H1 (cell line): ENCODE data around the gene EEF1AKMT3. TPM values are rescaled to one million over a fixed set of nuclear protein-coding genes. Genes with fewer than 3 reads are reported as not detected.

ENCODE experiments used
- CTCF ChIA-PET: fragments of 300-600 bp; sonication (Branson Sonifier 250); formaldehyde crosslinking; loops from one replicate; lab custom pipeline; 2021; ENCODE audit not compliant: partially characterized antibody; lab: Charles Lee
- POLR2A ChIA-PET: fragments of 300-600 bp; sonication (Branson Sonifier 250); formaldehyde crosslinking; loops from one replicate; lab custom pipeline; 2021; ENCODE audit warnings: inconsistent platforms; ENCODE audit not compliant: partially characterized antibody; lab: Charles Lee
- DNase-seq, 2 experiments: peaks; one replicate each; pipeline versions ENCODE4 v3.0.0 to v3.0.0-alpha.2; 2010 to 2022; ENCODE audit warnings: low spot score in 2 of 2, low read depth in 1 of 2, mixed read lengths in 1 of 2
- FAIRE-seq: peaks from 2 replicates; lab custom pipeline; 2011; peaks lifted over from hg19 to GRCh38; lab: Jason Lieb, UNC
- H2AFZ ChIP-seq: 2 replicates; pipeline ENCODE4 v1.8.1; 2012; ENCODE audit warnings: low read length, inconsistent platforms
- H2AK5ac ChIP-seq: 2 replicates; pipeline ENCODE4 v1.6.1; 2013; ENCODE audit warnings: low read depth, low read length
- H2BK120ac ChIP-seq: replicated peaks from 2 replicates; pipeline ENCODE3; 2013; ENCODE audit warnings: low read depth, low read length, inconsistent platforms
- H2BK12ac ChIP-seq: 2 replicates; pipeline ENCODE4 v1.6.1; 2013; ENCODE audit warnings: low read depth, low read length
- H2BK15ac ChIP-seq: 2 replicates; pipeline ENCODE4 v1.6.1; 2013; ENCODE audit warnings: low read length
- H2BK20ac ChIP-seq: 2 replicates; pipeline ENCODE4 v1.6.1; 2013; ENCODE audit warnings: low read length
- H2BK5ac ChIP-seq: 2 replicates; pipeline ENCODE4 v1.6.1; 2013; ENCODE audit warnings: low read depth, low read length
- H3K14ac ChIP-seq: 2 replicates; pipeline ENCODE4 v1.6.1; 2013; ENCODE audit warnings: inconsistent platforms; ENCODE audit not compliant: insufficient read length
- H3K18ac ChIP-seq: 2 replicates; pipeline ENCODE4 v1.6.1; 2013; ENCODE audit warnings: low read length; ENCODE audit errors: extremely low read depth
- H3K23ac ChIP-seq: 2 replicates; pipeline ENCODE4 v1.6.1; 2013; ENCODE audit warnings: inconsistent platforms; ENCODE audit not compliant: insufficient read length
- H3K23me2 ChIP-seq: 2 replicates; pipeline ENCODE4 v1.6.1; 2013; ENCODE audit warnings: low read depth, low read length
- H3K27ac ChIP-seq: 2 replicates; pipeline ENCODE4 v1.6.1; 2011; ENCODE audit warnings: low read depth, low read length, inconsistent platforms
- H3K27me3 ChIP-seq, 4 experiments: replicated peaks in 1 of 4; 1 replicate in 1 of 4; 2 replicates in 3 of 4; pipeline versions ENCODE4 v1.6.1 to v1.8.1; 2011 to 2013; ENCODE audit warnings: low read length in 3 of 4, mild to moderate bottlenecking in 3 of 4, inconsistent platforms in 2 of 4, mixed read lengths in 2 of 4, moderate library complexity in 1 of 4; ENCODE audit not compliant: control insufficient read depth in 3 of 4, insufficient read depth in 3 of 4; ENCODE audit errors: extremely low read depth in 1 of 4
- H3K36me3 ChIP-seq, 4 experiments: 2 replicates each; pipeline versions ENCODE4 v1.6.1 to v1.8.1; 2011 to 2013; ENCODE audit warnings: mild to moderate bottlenecking in 4 of 4, low read length in 3 of 4, moderate library complexity in 2 of 4, control low read depth in 1 of 4, inconsistent platforms in 1 of 4; ENCODE audit not compliant: insufficient read depth in 4 of 4, control insufficient read depth in 2 of 4
- H3K4ac ChIP-seq: replicated peaks from 2 replicates; pipeline ENCODE3; 2013; ENCODE audit warnings: low read length, low read depth, mixed read lengths, inconsistent platforms; ENCODE audit not compliant: insufficient read length
- H3K4me1 ChIP-seq, 4 experiments: replicated peaks in 1 of 4; 1 replicate in 1 of 4; 2 replicates in 3 of 4; pipeline versions ENCODE4 v1.6.1 to v1.8.1; 2011 to 2013; ENCODE audit warnings: low read length in 3 of 4, inconsistent platforms in 2 of 4, mixed read lengths in 1 of 4; ENCODE audit not compliant: insufficient read depth in 4 of 4, control insufficient read depth in 3 of 4
- H3K4me2 ChIP-seq, 2 experiments: 2 replicates each; pipeline versions ENCODE4 v1.6.1 to v1.8.1; 2011 to 2013; ENCODE audit warnings: low read depth in 2 of 2, low read length in 2 of 2, control low read depth in 1 of 2, inconsistent platforms in 1 of 2, mild to moderate bottlenecking in 1 of 2; ENCODE audit not compliant: insufficient read depth in 1 of 2
- H3K4me3 ChIP-seq, 4 experiments: fragments of 200-600, 300-600 bp in 1 of 4; sonication (generic), shearing (Covaris generic), sonication (Bioruptor Twin) in 1 of 4; 2 replicates each; pipeline versions ENCODE4 v1.5.1 to v1.8.1; 2011 to 2016; ENCODE audit warnings: low read length in 4 of 4, low read depth in 3 of 4, control low read depth in 2 of 4, inconsistent platforms in 2 of 4, mild to moderate bottlenecking in 2 of 4, mixed read lengths in 1 of 4, moderate library complexity in 1 of 4; ENCODE audit not compliant: insufficient read depth in 2 of 4; ENCODE audit errors: extremely low read depth in 1 of 4
- H3K56ac ChIP-seq: replicated peaks from 2 replicates; pipeline ENCODE3; 2013; ENCODE audit warnings: low read depth, mild to moderate bottlenecking, mixed read lengths, low read length, inconsistent platforms; ENCODE audit not compliant: insufficient read length
- H3K79me1 ChIP-seq: 2 replicates; pipeline ENCODE4 v1.6.1; 2013; ENCODE audit warnings: low read depth, low read length, control low read depth
- H3K79me2 ChIP-seq, 2 experiments: 2 replicates each; pipeline versions ENCODE4 v1.6.1 to v1.8.1; 2012 to 2013; ENCODE audit warnings: low read length in 2 of 2, mild to moderate bottlenecking in 2 of 2, inconsistent platforms in 1 of 2; ENCODE audit not compliant: insufficient read depth in 2 of 2, control insufficient read depth in 1 of 2
- H3K9ac ChIP-seq, 4 experiments: replicated peaks in 1 of 4; 1 replicate in 1 of 4; 2 replicates in 3 of 4; pipeline versions ENCODE4 v1.6.1 to v1.8.1; 2011 to 2013; ENCODE audit warnings: low read depth in 3 of 4, low read length in 3 of 4, control low read depth in 2 of 4, mild to moderate bottlenecking in 2 of 4, moderate library complexity in 2 of 4, inconsistent platforms in 1 of 4; ENCODE audit errors: extremely low read depth in 1 of 4
- H3K9me3 ChIP-seq, 2 experiments: 2 replicates each; pipeline versions ENCODE4 v1.6.1 to v1.8.1; 2012 to 2013; ENCODE audit warnings: mild to moderate bottlenecking in 2 of 2, moderate library complexity in 2 of 2, control low read depth in 1 of 2, inconsistent platforms in 1 of 2, low read depth in 1 of 2, low read length in 1 of 2, mixed read lengths in 1 of 2; ENCODE audit not compliant: insufficient read depth in 2 of 2
- H4K20me1 ChIP-seq, 2 experiments: replicated peaks in 1 of 2; 2 replicates each; pipeline versions ENCODE3 to v1.8.1; 2011 to 2013; ENCODE audit warnings: inconsistent platforms in 2 of 2, low read length in 2 of 2, mild to moderate bottlenecking in 1 of 2; ENCODE audit not compliant: insufficient read depth in 2 of 2, control insufficient read depth in 1 of 2
- H4K5ac ChIP-seq: 2 replicates; pipeline ENCODE4 v1.6.1; 2013; ENCODE audit warnings: low read length, low read depth, mixed read lengths, inconsistent platforms; ENCODE audit not compliant: insufficient read length
- H4K8ac ChIP-seq: 2 replicates; pipeline ENCODE4 v1.8.0; 2013; ENCODE audit warnings: mild to moderate bottlenecking, moderate library complexity, low read length, inconsistent platforms; ENCODE audit not compliant: insufficient read depth; ENCODE audit errors: extremely low read depth
- H4K91ac ChIP-seq: replicated peaks from 2 replicates; pipeline ENCODE3; 2013; ENCODE audit warnings: low read length, mixed read lengths, inconsistent platforms; ENCODE audit not compliant: insufficient read length
- CBX5 ChIP-seq: fragments of 300-800, 300-1000 bp; sonication (generic); IDR thresholded peaks from 2 replicates; pipeline ENCODE4 v1.7.1; 2016; ENCODE audit warnings: antibody characterized with exemption, low read length, low read depth
- CHD2 ChIP-seq: IDR thresholded peaks from 2 replicates; pipeline ENCODE4 v1.6.1; 2012; ENCODE audit warnings: low read length, improper control_type of control experiment
- PHF8 ChIP-seq: fragments of 200-600 bp; sonication (generic); conservative IDR thresholded peaks from 2 replicates; pipeline ENCODE4 v1.7.1; 2012; ENCODE audit warnings: low read depth, mild to moderate bottlenecking, inconsistent platforms, low read length, moderate library complexity
- POLR2AphosphoS5 ChIP-seq: IDR thresholded peaks from 2 replicates; pipeline ENCODE4 v1.6.1; 2011; ENCODE audit warnings: low read depth, low read length
- RFX5 ChIP-seq: IDR thresholded peaks from 2 replicates; pipeline ENCODE4 v1.6.1; 2011; ENCODE audit warnings: low read depth, low read length, improper control_type of control experiment, borderline replicate concordance
- WGBS, 2 experiments: shearing (Covaris generic) in 1 of 2; methylation state at CpG; one replicate each; pipeline versions ENCODE4 v1.1.6 to v1.1.7; 2013 to 2015; ENCODE audit warnings: low lambda C conversion rate in 2 of 2, mixed read lengths in 2 of 2, inconsistent platforms in 1 of 2, low coverage in 1 of 2, missing lambda C conversion rate in 1 of 2; ENCODE audit not compliant: insufficient replicate concordance in 2 of 2, insufficient coverage in 1 of 2, insufficient read length in 1 of 2; ENCODE audit errors: extremely low coverage in 1 of 2, missing lambda C conversion rate in 1 of 2; 5-methylcytosine and 5-hydroxymethylcytosine counted together
- polyA plus RNA-seq, 7 experiments: library from polyadenylated mRNA; depleted of rRNA in 3 of 7; stranded (reverse) in 5 of 7; unstranded in 2 of 7; fragments of >200 nt in 5 of 7; fragments of 200-250 nt in 2 of 7; gene quantifications; 1 replicate in 5 of 7; 2 replicates in 1 of 7; 4 replicates in 1 of 7; pipeline versions ENCODE4 v1.2.1 to v1.2.3, GENCODE V29; 2011 to 2013; ENCODE audit warnings: missing spikeins in 2 of 7, mixed read lengths in 2 of 7
- total RNA-seq: library from RNA; stranded (reverse); fragmentation: NEBNext Ultra II Directional; extraction: Animal tissue kit (Norgen Biotek cat#: 25700); gene quantifications from 2 replicates; pipeline ENCODE4 v1.2.1, GENCODE V29; 2021

Gene EEF1AKMT3
- total and polyA plus RNA-seq, 2 of the 8 experiments (the other 6 are each of a cell fraction or from before 2014, with no cell fraction given): 3.1 to 4.4 TPM

DNA sequence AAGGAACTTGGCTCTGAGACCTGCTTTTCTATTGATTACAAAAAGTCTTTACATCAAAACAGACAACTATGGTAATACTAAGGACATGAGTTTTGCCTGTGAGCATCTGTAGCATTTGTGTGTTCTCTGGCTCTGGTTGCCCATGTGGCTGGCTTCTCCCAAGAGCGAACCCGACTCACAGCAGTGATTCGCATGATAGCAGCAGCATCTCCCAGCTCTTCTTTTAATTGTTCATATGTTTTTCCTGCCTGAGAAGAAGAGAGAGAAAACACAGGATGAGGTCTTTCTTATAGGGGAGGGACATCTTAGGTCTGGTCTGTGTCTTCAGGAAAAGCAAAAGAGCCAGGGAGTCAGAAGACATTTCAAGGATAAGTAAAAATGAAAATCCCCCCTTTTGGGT, 28.6 kb downstream of the EEF1AKMT3 start:
- no peak for TF ChIP-seq CBX5
- no peak for TF ChIP-seq PHF8
- no peak for TF ChIP-seq POLR2AphosphoS5
- no peak for TF ChIP-seq RFX5
- no peak for TF ChIP-seq CHD2
- H3K14ac ChIP-seq: no peak overlapping the region
- H2BK15ac ChIP-seq: no peak overlapping the region
- no peaks in the 10 kb centered on the region for H3K79me2 ChIP-seq
- H2BK12ac ChIP-seq: no peak overlapping the region
- no peak overlapping the region for H3K23ac ChIP-seq
- no peak overlapping the region for H3K27ac ChIP-seq
- CTCF ChIA-PET: interaction anchor here (1.2 to 6.9 kb wide), 10 partner anchors 10 to 103 kb away, joined by 3 to 146 read pairs (median 12); partner anchors contain the start of genes AVIL and TSFM
- POLR2A ChIA-PET: interaction anchor here (0.9 to 8.0 kb wide), 3 partner anchors 11 to 29 kb away, joined by 3 to 71 read pairs (median 8); partner anchors contain the start of genes AVIL, EEF1AKMT3 and METTL1
- no peak overlapping the region for H4K8ac ChIP-seq
- H3K23me2 ChIP-seq: no peaks in the 10 kb centered on the region
- DNase-seq (no peak), FAIRE-seq (no peak)
- H3K4me1 ChIP-seq: peaks cover 0 to 2% (median under 1%) of the 10 kb centered on the region in 4 experiments; a peak in 1 of 7 replicates
- no peak overlapping the region for H3K9ac ChIP-seq
- H3K36me3 ChIP-seq: peaks cover 2 to 15% (median 8%) of the 10 kb centered on the region in 4 experiments; a peak in 6 of 8 replicates
- no peak overlapping the region for H3K4ac ChIP-seq
- H4K5ac ChIP-seq: no peak overlapping the region
- H3K56ac ChIP-seq: no peak overlapping the region
- no peak overlapping the region for H2BK20ac ChIP-seq
- no peaks in the 10 kb centered on the region for H3K9me3 ChIP-seq
- H2BK120ac ChIP-seq: no peak overlapping the region
- no peak overlapping the region for H2AFZ ChIP-seq
- H2AK5ac ChIP-seq: no peak overlapping the region
- no peak overlapping the region for H2BK5ac ChIP-seq
- no peaks in the 10 kb centered on the region; the same call in 1 of the 2 replicates for H3K79me1 ChIP-seq
- H3K18ac ChIP-seq: no peak overlapping the region
- no peaks in the 10 kb centered on the region for H3K27me3 ChIP-seq
- no peak overlapping the region for H4K91ac ChIP-seq
- H3K4me2 ChIP-seq: no peak overlapping the region
- H4K20me1 ChIP-seq: no peaks in the 10 kb centered on the region
- H3K4me3 ChIP-seq: no peak overlapping the region
- 87% methylated on average over 3 of the region's 3 CpGs; no CpG with 5 or more reads in 1 of the 2 experiments for WGBS, 2 experiments
